ENCODE results near the gene TAB3.
"Not testable (repeated sequence)": the region's sequence is repeated elsewhere in the genome, so short reads cannot be mapped to it uniquely, and the experiment has no call there.

The TAB3 gene

GRCh38 chrX:30806187-30806728, 82.8 kb downstream of the TAB3 start:
- DNase-seq (ENCODE audit: insufficient read length, low spot score) (no peak), FAIRE-seq (no peak)
- TF ChIP-seq PAX5 (IDR thresholded peaks at IDR 0.05; ENCODE audit: insufficient read depth, low read length, severe bottlenecking) (no peak), SPI1 (IDR thresholded peaks at IDR 0.05; ENCODE audit: low read depth, low read length) (no peak), POU2F2 (IDR thresholded peaks at IDR 0.05; ENCODE audit: low read depth, low read length) (no peak)

GRCh38 chrX:30804462-30804861, 84.6 kb downstream of the TAB3 start:
- FAIRE-seq (peak; percentile 23), DNase-seq (ENCODE audit: insufficient read length, low spot score) (no peak)
- TF ChIP-seq POLR2AphosphoS5 (IDR thresholded peaks at IDR 0.05; ENCODE audit: low read depth, low read length) (no peak), POLR2A (IDR thresholded peaks at IDR 0.05; ENCODE audit: low read depth, low read length) (no peak), TAF1 (IDR thresholded peaks at IDR 0.05; ENCODE audit: low read depth, low read length) (no peak), PAX5 (IDR thresholded peaks at IDR 0.05; ENCODE audit: insufficient read depth, low read length, severe bottlenecking) (no peak)

- DNase-seq (ENCODE audit: insufficient read length, low spot score): no peak
- no peak for FAIRE-seq
- no peak for TF ChIP-seq POLR2AphosphoS5 (IDR thresholded peaks at IDR 0.05; ENCODE audit: low read depth, low read length)
- no peak for TF ChIP-seq SPI1 (IDR thresholded peaks at IDR 0.05; ENCODE audit: low read depth, low read length)
- TF ChIP-seq POLR2A (IDR thresholded peaks at IDR 0.05; ENCODE audit: low read depth, low read length): no peak
Measured at GRCh38 chrX:30800901-30801300, 88.2 kb downstream of the TAB3 start.

- TF ChIP-seq POLR2AphosphoS5 (IDR thresholded peaks at IDR 0.05; ENCODE audit: low read depth, low read length): no peak
- no peak for TF ChIP-seq PAX5 (IDR thresholded peaks at IDR 0.05; ENCODE audit: insufficient read depth, low read length, severe bottlenecking)
- TF ChIP-seq TAF1 (IDR thresholded peaks at IDR 0.05; ENCODE audit: low read depth, low read length): no peak
- no peak for TF ChIP-seq POLR2A (IDR thresholded peaks at IDR 0.05; ENCODE audit: low read depth, low read length)
- TF ChIP-seq POU2F2 (IDR thresholded peaks at IDR 0.05; ENCODE audit: low read depth, low read length): no peak
- TF ChIP-seq SPI1 (IDR thresholded peaks at IDR 0.05; ENCODE audit: low read depth, low read length): no peak
- no peak for DNase-seq (ENCODE audit: insufficient read length, low spot score)
- FAIRE-seq: no peak
Measured at GRCh38 chrX:30799327-30799726, 89.7 kb downstream of the TAB3 start.

GRCh38 chrX:30798810-30799209, 90.2 kb downstream of the TAB3 start:
- TF ChIP-seq PAX5 (IDR thresholded peaks at IDR 0.05; ENCODE audit: insufficient read depth, low read length, severe bottlenecking): no peak
- TF ChIP-seq SPI1 (IDR thresholded peaks at IDR 0.05; ENCODE audit: low read depth, low read length): no peak
- TF ChIP-seq POLR2AphosphoS5 (IDR thresholded peaks at IDR 0.05; ENCODE audit: low read depth, low read length): no peak
- TF ChIP-seq POLR2A (IDR thresholded peaks at IDR 0.05; ENCODE audit: low read depth, low read length): no peak
- TF ChIP-seq POU2F2 (IDR thresholded peaks at IDR 0.05; ENCODE audit: low read depth, low read length): no peak
- TF ChIP-seq TAF1 (IDR thresholded peaks at IDR 0.05; ENCODE audit: low read depth, low read length): no peak

GRCh38 chrX:30797301-30797700, 91.8 kb downstream of the TAB3 start:
- FAIRE-seq; DNase-seq (ENCODE audit: insufficient read length, low spot score): not testable (repeated sequence)

More at GRCh38 chrX:30798810-30799209, 90.2 kb downstream of the TAB3 start:
- DNase-seq (ENCODE audit: insufficient read length, low spot score) (no peak), FAIRE-seq (no peak)

- FAIRE-seq (no peak), DNase-seq (ENCODE audit: insufficient read length, low spot score) (no peak)
- TF ChIP-seq POLR2A (IDR thresholded peaks at IDR 0.05; ENCODE audit: low read depth, low read length) (no peak), POLR2AphosphoS5 (IDR thresholded peaks at IDR 0.05; ENCODE audit: low read depth, low read length) (no peak), TAF1 (IDR thresholded peaks at IDR 0.05; ENCODE audit: low read depth, low read length) (no peak), PAX5 (IDR thresholded peaks at IDR 0.05; ENCODE audit: insufficient read depth, low read length, severe bottlenecking) (no peak), SPI1 (IDR thresholded peaks at IDR 0.05; ENCODE audit: low read depth, low read length) (no peak), POU2F2 (IDR thresholded peaks at IDR 0.05; ENCODE audit: low read depth, low read length) (no peak)
Measured at GRCh38 chrX:30795981-30796958, 92.8 kb downstream of the TAB3 start.

GRCh38 chrX:30794497-30794896, 94.6 kb downstream of the TAB3 start:
- FAIRE-seq: no peak
- DNase-seq (ENCODE audit: insufficient read length, low spot score): no peak

GRCh38 chrX:30793767-30794103, 95.3 kb downstream of the TAB3 start:
- DNase-seq (ENCODE audit: insufficient read length, low spot score) (no peak), FAIRE-seq (no peak)
- TF ChIP-seq TAF1 (IDR thresholded peaks at IDR 0.05; ENCODE audit: low read depth, low read length): no peak
- no peak for TF ChIP-seq POLR2AphosphoS5 (IDR thresholded peaks at IDR 0.05; ENCODE audit: low read depth, low read length)
- TF ChIP-seq POU2F2 (IDR thresholded peaks at IDR 0.05; ENCODE audit: low read depth, low read length): no peak
- TF ChIP-seq PAX5 (IDR thresholded peaks at IDR 0.05; ENCODE audit: insufficient read depth, low read length, severe bottlenecking): no peak
- no peak for TF ChIP-seq POLR2A (IDR thresholded peaks at IDR 0.05; ENCODE audit: low read depth, low read length)
- no peak for TF ChIP-seq SPI1 (IDR thresholded peaks at IDR 0.05; ENCODE audit: low read depth, low read length)

More at GRCh38 chrX:30794497-30794896, 94.6 kb downstream of the TAB3 start:
- TF ChIP-seq TAF1 (IDR thresholded peaks at IDR 0.05; ENCODE audit: low read depth, low read length) (no peak), PAX5 (IDR thresholded peaks at IDR 0.05; ENCODE audit: insufficient read depth, low read length, severe bottlenecking) (no peak), POU2F2 (IDR thresholded peaks at IDR 0.05; ENCODE audit: low read depth, low read length) (no peak), POLR2AphosphoS5 (IDR thresholded peaks at IDR 0.05; ENCODE audit: low read depth, low read length) (no peak), POLR2A (IDR thresholded peaks at IDR 0.05; ENCODE audit: low read depth, low read length) (no peak), SPI1 (IDR thresholded peaks at IDR 0.05; ENCODE audit: low read depth, low read length) (no peak)
